GM21423 (cell line): Measurements from ENCODE around the gene RBM4B.
"Not testable (repeated sequence)": the region's sequence is repeated elsewhere in the genome, so short reads cannot be mapped to it uniquely, and the experiment has no call there.

Experiments
- ATAC-seq: cut with Tn5 transposase; IDR thresholded peaks from one replicate; pipeline ENCODE4 v1.9.1; 2021; ENCODE audit warnings: mild to moderate bottlenecking, moderate library complexity; ENCODE audit not compliant: unreplicated experiment

Gene RBM4B

DNA sequence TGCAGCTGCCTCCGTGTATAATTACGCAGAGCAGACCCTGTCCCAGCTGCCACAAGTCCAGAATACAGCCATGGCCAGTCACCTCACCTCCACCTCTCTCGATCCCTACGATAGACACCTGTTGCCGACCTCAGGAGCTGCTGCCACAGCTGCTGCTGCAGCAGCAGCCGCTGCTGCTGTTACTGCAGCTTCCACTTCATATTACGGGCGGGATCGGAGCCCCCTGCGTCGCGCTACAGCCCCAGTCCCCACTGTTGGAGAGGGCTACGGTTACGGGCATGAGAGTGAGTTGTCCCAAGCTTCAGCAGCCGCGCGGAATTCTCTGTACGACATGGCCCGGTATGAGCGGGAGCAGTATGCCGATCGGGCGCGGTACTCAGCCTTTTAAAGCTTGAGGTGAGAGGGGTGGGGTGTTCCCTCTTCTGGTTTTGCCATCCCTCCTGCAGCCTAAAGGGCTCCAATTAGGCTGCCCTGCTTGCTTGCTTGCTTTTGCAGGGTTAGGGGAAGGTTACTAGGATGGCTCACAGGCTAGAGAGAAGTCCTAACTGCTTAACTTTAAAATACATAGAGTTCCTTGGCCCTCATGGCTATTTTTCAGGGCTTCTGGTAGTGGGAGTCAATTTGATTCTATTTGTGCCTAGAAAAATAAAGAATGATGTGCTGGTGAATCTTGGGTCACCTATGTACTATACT is 33.8 kb downstream of the RBM4B start:
- ATAC-seq = no peak

- ATAC-seq = no peak
Measured at GRCh38 chr11:66641834-66642233, 35.9 kb downstream of the RBM4B start.

GRCh38 chr11:66639814-66640340 is 37.8 kb downstream of the RBM4B start:
- not testable (repeated sequence) for ATAC-seq

GRCh38 chr11:66639066-66639813 is 38.4 kb downstream of the RBM4B start:
- ATAC-seq = no peak

- ATAC-seq = peak; percentile 94
Measured at GRCh38 chr11:66638177-66639065, 39.3 kb downstream of the RBM4B start, which contains the start of gene RBM4. TSS of gene RBM4 (plus strand) at chr11:66638703. CDS start at chr11:66639712, 1,009 bp downstream.

- ATAC-seq = no peak
Measured at GRCh38 chr11:66637557-66638176, 40.0 kb downstream of the RBM4B start.

DNA sequence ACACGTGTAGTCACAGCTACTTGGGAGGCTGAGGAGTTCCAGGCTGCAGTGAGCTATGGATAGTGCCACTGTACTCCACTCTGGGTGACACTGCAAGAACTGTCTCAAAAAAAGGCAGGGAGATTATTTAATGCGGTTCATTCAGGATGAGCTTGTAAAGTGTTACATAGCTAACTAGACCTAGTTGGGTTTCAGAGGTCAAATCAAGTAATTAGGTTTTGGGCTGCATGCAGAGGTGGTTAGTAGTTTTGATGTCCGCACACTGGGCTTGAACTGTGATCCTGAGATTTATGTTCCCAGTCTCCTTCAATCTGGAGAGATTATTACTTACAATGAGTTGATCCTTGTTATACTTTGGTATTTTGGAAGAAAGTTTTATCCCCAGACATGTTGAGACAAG is 41.3 kb downstream of the RBM4B start:
- no peak for ATAC-seq

- no peak for ATAC-seq
Measured at GRCh38 chr11:66632952-66633351, 44.7 kb downstream of the RBM4B start.

GRCh38 chr11:66631883-66632282 is 45.8 kb downstream of the RBM4B start:
- no peak for ATAC-seq

GRCh38 chr11:66629356-66629755 is 48.3 kb downstream of the RBM4B start:
- ATAC-seq = no peak

DNA sequence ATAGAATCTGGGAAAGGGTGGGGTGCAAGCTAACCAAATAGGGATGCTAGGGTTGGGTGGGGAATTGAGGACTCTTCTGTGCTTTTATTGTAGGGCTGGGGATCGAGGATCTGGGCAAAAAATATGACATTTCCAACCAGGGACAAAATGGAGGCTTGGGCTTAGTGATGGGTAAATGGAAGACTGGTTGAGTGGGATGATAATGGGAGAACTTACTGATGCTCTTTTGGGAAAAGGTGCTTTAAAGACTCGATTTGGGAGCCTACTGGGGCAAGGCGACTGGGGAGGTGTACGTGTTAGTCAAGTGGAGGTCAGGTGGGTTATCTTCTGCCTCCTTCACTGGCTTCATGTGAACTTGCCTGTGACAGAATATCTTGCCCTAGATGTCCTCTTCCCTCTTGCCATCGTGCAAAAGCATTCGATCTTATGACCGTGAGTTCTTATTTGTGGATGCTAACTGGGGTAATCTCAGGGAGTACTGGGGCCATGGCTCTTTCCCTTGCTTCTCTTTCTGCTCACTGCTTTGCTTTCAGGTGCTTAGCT is 49.6 kb downstream of the RBM4B start:
- no peak for ATAC-seq

GRCh38 chr11:66626926-66627325 is 50.8 kb downstream of the RBM4B start:
- no peak for ATAC-seq

GRCh38 chr11:66626382-66626781 is 51.3 kb downstream of the RBM4B start:
- no peak for ATAC-seq

DNA sequence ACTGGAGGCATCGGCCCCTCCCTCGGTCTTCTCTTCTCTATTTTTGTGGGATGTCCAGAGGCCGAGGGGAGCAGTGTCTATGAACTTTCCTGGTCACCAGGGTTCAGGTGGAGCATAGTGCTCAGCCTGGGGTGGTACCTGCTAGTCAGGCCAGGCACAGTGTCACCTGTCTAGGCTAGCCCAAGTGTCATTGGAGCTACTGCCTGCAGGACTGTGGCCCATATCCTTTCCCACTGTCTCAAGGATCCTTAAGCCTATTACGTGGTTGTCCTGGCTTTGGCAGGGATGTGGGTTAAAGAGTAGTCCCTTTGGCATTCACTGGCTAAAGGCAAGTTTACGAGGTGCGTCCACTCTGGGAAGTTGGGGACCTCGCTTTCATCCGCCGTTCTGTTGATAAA is 51.9 kb downstream of the RBM4B start:
- ATAC-seq = no peak

DNA sequence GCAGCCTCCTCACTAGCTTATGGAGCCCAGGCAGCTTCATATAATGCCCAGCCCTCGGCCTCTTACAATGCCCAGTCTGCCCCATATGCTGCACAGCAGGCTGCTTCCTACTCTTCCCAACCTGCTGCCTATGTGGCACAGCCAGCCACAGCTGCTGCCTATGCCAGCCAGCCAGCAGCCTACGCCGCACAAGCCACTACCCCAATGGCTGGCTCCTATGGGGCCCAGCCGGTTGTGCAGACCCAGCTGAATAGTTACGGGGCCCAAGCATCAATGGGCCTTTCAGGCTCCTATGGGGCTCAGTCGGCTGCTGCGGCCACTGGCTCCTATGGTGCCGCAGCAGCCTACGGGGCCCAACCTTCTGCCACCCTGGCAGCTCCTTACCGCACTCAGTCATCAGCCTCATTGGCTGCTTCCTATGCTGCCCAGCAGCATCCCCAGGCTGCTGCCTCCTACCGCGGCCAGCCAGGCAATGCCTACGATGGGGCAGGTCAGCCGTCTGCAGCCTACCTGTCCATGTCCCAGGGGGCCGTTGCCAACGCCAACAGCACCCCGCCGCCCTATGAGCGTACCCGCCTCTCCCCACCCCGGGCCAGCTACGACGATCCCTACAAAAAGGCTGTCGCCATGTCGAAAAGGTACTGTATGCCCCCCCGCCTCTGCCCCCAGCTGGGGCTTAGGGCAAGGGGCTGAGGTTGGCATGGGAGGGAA is 52.5 kb downstream of the RBM4B start:
- no peak for ATAC-seq

GRCh38 chr11:66624450-66624849 is 53.2 kb downstream of the RBM4B start:
- no peak for ATAC-seq

DNA sequence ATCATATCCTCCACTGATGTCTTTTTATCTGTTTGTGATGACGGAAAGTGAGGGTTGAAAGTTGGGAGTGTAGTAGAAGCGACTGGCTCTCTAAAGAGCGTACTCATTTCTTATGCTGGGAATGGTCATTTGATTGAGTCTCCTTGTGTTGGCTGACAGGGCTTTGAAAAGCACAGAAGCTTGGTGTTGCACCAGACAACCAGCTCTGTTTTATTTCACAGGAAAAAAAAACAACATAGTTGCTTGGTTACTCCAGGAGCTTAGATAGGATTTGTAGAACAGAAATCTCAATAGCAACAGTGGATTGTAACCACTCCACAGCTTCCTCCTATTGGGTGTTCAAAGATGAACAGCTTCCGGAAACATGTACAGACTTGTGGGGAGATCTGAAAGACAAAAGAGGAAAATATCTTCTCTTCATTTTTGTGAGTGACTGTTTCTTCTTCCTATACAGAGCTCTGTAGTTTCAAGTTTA is 58.6 kb downstream of the RBM4B start:
- no peak for ATAC-seq

GRCh38 chr11:66617155-66617834 is 60.4 kb downstream of the RBM4B start:
- ATAC-seq = no peak
